GM12892 (cell line): ENCODE results near the gene KCTD3.

Source experiments
- POLR2AphosphoS5 ChIP-seq: IDR thresholded peaks from 2 replicates; pipeline ENCODE4 v1.6.1; 2011; ENCODE audit warnings: low read depth, low read length, control low read depth
- TAF1 ChIP-seq: IDR thresholded peaks from 2 replicates; pipeline ENCODE4 v1.6.1; 2011; ENCODE audit warnings: low read depth, mild to moderate bottlenecking, control low read depth, low read length, borderline replicate concordance

GRCh38 chr1:215636258-215636965, 69.3 kb downstream of the KCTD3 start:
- no peak for TF ChIP-seq POLR2AphosphoS5
- TF ChIP-seq TAF1, result no peak
